ENCODE measurements around the gene C1QTNF7.
A peak's percentile ranks its signal among the peaks of the same experiment; 100 is the strongest.

C1QTNF7 gene, protein sequence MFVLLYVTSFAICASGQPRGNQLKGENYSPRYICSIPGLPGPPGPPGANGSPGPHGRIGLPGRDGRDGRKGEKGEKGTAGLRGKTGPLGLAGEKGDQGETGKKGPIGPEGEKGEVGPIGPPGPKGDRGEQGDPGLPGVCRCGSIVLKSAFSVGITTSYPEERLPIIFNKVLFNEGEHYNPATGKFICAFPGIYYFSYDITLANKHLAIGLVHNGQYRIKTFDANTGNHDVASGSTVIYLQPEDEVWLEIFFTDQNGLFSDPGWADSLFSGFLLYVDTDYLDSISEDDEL

DNA sequence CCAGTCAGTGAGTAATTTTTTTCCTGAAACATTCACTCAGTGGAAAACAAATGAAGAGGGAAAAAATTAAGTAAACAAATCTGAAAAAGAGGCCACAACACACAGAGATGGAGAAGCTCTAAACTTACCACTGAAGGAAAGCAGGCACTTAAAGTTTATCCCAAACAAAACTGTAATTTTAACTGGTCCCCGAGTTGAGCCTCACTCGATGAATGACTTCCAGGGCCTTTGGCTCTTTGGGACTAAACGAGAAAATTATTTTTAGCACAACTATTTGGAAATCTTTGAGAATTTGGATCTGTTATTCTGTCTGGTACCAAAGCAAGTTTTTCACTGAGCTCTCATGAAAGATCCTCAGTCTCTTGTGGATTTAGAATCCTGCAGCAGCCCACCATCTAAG, at the start of gene C1QTNF7:
Gene C1QTNF7, plus strand, starts transcription at position 333 of the 400 bp plus-strand sequence. CDS start 7,711 bp downstream, outside the sequence.
- H3K4me3 ChIP-seq (ENCODE audit: low read depth, low read length), result no peak within 1 kb of the TSS
- H3K36me3 ChIP-seq (ENCODE audit: insufficient read depth, low read length), result no peaks in the 10 kb centered on the region
- H3K27ac ChIP-seq (ENCODE audit: low read depth, low read length), result no peak within 1 kb of the TSS

DNA sequence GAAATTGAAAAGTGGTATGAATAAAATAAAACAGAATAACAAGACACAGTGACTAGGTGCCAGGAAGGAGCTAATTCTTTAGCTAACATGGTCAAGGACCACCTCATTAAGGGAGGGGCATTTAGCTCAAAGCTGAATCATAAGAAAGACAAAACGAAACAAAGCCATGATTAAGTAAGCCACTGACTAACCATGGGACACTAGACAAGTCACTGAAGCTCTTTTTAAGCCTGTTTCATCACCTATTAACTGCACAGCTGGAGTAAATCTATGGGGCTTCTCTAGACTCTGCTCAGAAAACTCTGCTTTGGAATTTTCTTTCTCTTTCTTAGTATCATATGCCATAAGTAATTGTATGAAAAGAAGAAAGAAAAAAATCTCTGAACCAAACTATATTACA, 49.8 kb upstream of the C1QTNF7 start:
- H3K36me3 ChIP-seq (ENCODE audit: insufficient read depth, low read length), result no peaks in the 10 kb centered on the region
- H3K27ac ChIP-seq (ENCODE audit: low read depth, low read length), result peak overlapping the region; percentile 41
- peak overlapping the region; percentile 35 for H2AFZ ChIP-seq (ENCODE audit: low read length, unreplicated experiment)
- no peaks in the 10 kb centered on the region for H3K27me3 ChIP-seq (ENCODE audit: insufficient read depth, low read length)
- peak overlapping the region; percentile 41; the same call in 1 of the 2 replicates for H3K4me3 ChIP-seq (ENCODE audit: low read depth, low read length)
- H3K79me2 ChIP-seq (ENCODE audit: control insufficient read depth, insufficient read depth, low read length, unreplicated experiment), result no peaks in the 10 kb centered on the region
- peaks cover 46% of the 10 kb centered on the region for H3K4me1 ChIP-seq (ENCODE audit: control insufficient read depth, insufficient read depth, low read length, unreplicated experiment)

More for the DNA sequence above, at the start of gene C1QTNF7:
- Histone ChIP-seq H3K27me3 (ENCODE audit: insufficient read depth, low read length) (no peaks in the 10 kb centered on the region), H2AFZ (ENCODE audit: low read length, unreplicated experiment) (peak within 1 kb of the TSS; percentile 33), H3K79me2 (ENCODE audit: control insufficient read depth, insufficient read depth, low read length, unreplicated experiment) (no peaks in the 10 kb centered on the region), H3K4me1 (ENCODE audit: control insufficient read depth, insufficient read depth, low read length, unreplicated experiment) (peaks cover 5% of the 10 kb centered on the region)

DNA sequence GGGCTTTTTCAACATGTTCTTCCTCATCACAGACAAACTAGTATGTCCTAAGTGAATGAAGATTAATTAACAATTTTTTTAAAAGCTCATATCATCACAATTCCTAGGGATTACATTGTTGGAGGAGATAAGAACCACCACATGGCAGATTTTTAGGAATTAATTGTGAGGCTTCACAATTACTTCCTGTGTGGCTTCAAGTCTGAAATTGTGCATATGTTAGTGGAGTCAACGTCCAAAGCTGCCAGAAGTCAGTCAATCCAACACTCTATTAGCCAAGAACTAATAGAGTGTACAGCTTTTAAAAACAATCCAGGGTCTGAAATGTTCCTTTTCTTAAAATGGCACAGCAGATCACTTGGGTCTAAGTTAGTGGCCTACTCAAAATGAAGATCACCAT, 49.3 kb upstream of the C1QTNF7 start:
- Histone ChIP-seq H3K27me3 (ENCODE audit: insufficient read depth, low read length) (no peaks in the 10 kb centered on the region), H3K36me3 (ENCODE audit: insufficient read depth, low read length) (no peaks in the 10 kb centered on the region), H3K27ac (ENCODE audit: low read depth, low read length) (no peak overlapping the region; the same call in 1 of the 2 replicates), H3K4me3 (ENCODE audit: low read depth, low read length) (no peak overlapping the region), H3K79me2 (ENCODE audit: control insufficient read depth, insufficient read depth, low read length, unreplicated experiment) (no peaks in the 10 kb centered on the region), H2AFZ (ENCODE audit: low read length, unreplicated experiment) (peak overlapping the region; percentile 35), H3K4me1 (ENCODE audit: control insufficient read depth, insufficient read depth, low read length, unreplicated experiment) (peaks cover 46% of the 10 kb centered on the region)

DNA sequence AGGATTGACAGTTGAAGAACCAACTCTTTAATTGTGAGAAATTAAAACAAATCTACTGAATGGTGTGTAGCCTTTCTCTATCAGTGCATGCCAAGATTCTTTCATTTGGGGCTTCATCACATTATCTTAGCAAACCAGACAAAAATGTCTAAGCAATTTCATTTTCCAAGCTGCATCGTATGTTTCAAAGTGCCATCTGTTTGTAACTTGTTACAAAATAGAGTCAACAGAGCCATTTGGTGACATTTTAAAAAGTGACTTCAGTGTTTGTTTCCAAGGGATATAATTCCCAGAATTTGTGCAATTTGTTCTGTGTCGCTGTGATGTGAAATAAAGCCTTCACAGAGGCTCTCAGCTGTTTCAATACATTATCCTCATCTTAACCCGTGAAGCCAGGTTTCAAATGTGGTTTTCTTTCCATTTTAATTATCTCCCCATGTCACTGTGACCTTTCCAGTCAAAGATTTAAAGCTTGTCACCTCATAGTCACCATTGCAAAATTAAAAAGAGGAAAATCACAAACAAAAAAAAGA, 46.0 kb upstream of the C1QTNF7 start:
- Histone ChIP-seq H3K36me3 (ENCODE audit: insufficient read depth, low read length) (no peaks in the 10 kb centered on the region), H3K4me1 (ENCODE audit: control insufficient read depth, insufficient read depth, low read length, unreplicated experiment) (peaks cover 19% of the 10 kb centered on the region), H3K4me3 (ENCODE audit: low read depth, low read length) (no peak overlapping the region), H3K27ac (ENCODE audit: low read depth, low read length) (no peak overlapping the region), H2AFZ (ENCODE audit: low read length, unreplicated experiment) (no peak overlapping the region), H3K79me2 (ENCODE audit: control insufficient read depth, insufficient read depth, low read length, unreplicated experiment) (no peaks in the 10 kb centered on the region), H3K27me3 (ENCODE audit: insufficient read depth, low read length) (peaks cover 18% of the 10 kb centered on the region)

DNA sequence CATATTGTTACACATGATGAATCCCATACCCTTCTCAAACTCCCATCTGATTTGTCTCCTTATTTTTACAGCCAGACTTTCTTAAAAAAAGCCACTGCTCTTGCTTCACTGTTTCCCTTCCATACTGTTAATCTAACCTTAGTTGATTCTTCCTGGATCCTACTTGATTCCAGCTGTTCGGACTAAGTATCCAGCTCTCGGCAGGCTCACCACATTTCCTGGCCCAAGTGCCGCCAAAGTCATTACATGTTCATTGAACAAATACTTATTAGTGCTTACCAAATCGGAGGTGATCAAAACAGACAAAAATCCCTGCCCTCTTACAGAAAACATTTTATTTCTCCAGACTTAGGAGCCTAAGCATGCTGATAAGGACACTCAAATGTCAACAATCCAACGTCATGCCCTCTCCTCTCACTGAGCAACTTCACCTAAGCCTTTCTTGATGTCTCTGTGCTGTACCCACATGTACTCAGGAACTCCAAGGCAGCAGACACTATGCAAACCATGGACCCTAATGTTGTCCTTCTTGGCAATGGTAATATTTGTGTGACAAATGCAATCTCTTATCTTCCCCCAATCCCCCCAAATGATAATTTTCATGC, 45.1 kb upstream of the C1QTNF7 start:
- H3K27me3 ChIP-seq (ENCODE audit: insufficient read depth, low read length), result peaks cover 24% of the 10 kb centered on the region
- H2AFZ ChIP-seq (ENCODE audit: low read length, unreplicated experiment), result no peak overlapping the region
- H3K4me1 ChIP-seq (ENCODE audit: control insufficient read depth, insufficient read depth, low read length, unreplicated experiment), result peaks cover 10% of the 10 kb centered on the region
- H3K4me3 ChIP-seq (ENCODE audit: low read depth, low read length), result no peak overlapping the region
- no peak overlapping the region for H3K27ac ChIP-seq (ENCODE audit: low read depth, low read length)
- no peaks in the 10 kb centered on the region for H3K79me2 ChIP-seq (ENCODE audit: control insufficient read depth, insufficient read depth, low read length, unreplicated experiment)
- H3K36me3 ChIP-seq (ENCODE audit: insufficient read depth, low read length), result no peaks in the 10 kb centered on the region

DNA sequence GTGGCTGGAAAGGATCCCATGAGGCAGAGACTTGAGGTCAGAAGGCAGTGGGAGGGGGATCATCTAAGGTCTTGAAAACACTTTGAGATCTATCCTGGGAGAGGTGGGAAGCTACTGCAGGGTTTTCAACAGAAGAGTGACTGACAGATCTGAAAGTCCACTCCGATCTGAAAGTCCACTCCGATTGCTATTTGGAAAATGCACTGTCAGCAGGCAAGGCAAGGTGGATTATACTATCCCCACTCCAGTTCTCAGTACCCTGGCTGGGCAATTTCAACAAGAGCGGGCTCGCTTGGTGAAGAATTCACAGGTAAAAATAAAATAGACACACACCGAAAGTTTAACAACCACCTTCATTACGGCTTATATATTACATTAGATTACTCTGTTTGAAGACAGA, 42.3 kb upstream of the C1QTNF7 start:
- Histone ChIP-seq H3K4me1 (ENCODE audit: control insufficient read depth, insufficient read depth, low read length, unreplicated experiment) (no peaks in the 10 kb centered on the region), H3K27ac (ENCODE audit: low read depth, low read length) (no peak overlapping the region), H3K79me2 (ENCODE audit: control insufficient read depth, insufficient read depth, low read length, unreplicated experiment) (no peaks in the 10 kb centered on the region), H3K36me3 (ENCODE audit: insufficient read depth, low read length) (no peaks in the 10 kb centered on the region), H2AFZ (ENCODE audit: low read length, unreplicated experiment) (no peak overlapping the region), H3K4me3 (ENCODE audit: low read depth, low read length) (no peak overlapping the region), H3K27me3 (ENCODE audit: insufficient read depth, low read length) (peaks cover 47% of the 10 kb centered on the region)

DNA sequence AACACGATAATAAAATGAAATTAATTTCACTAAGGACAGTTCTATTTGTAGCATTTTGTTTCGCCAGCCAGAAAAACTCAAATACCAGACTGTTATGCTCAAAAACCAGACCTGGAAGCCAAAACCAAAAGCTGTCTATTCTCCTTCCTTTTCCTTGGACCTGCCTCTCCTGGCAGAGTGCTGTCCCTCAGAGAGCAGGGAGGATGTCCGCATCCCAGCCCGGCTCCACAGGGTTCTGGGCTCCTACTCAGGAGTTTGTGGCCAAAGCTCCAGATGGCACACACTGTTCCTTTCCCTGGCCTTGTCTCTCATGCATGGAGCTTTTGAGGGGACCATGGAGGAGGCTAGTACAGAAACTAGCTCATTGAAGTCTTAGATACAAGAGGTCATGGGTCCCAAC, 41.9 kb upstream of the C1QTNF7 start:
- H3K79me2 ChIP-seq (ENCODE audit: control insufficient read depth, insufficient read depth, low read length, unreplicated experiment), result no peaks in the 10 kb centered on the region
- no peak overlapping the region for H3K27ac ChIP-seq (ENCODE audit: low read depth, low read length)
- no peak overlapping the region for H2AFZ ChIP-seq (ENCODE audit: low read length, unreplicated experiment)
- peaks cover 51% of the 10 kb centered on the region for H3K27me3 ChIP-seq (ENCODE audit: insufficient read depth, low read length)
- no peaks in the 10 kb centered on the region for H3K36me3 ChIP-seq (ENCODE audit: insufficient read depth, low read length)
- no peaks in the 10 kb centered on the region for H3K4me1 ChIP-seq (ENCODE audit: control insufficient read depth, insufficient read depth, low read length, unreplicated experiment)
- H3K4me3 ChIP-seq (ENCODE audit: low read depth, low read length), result no peak overlapping the region

DNA sequence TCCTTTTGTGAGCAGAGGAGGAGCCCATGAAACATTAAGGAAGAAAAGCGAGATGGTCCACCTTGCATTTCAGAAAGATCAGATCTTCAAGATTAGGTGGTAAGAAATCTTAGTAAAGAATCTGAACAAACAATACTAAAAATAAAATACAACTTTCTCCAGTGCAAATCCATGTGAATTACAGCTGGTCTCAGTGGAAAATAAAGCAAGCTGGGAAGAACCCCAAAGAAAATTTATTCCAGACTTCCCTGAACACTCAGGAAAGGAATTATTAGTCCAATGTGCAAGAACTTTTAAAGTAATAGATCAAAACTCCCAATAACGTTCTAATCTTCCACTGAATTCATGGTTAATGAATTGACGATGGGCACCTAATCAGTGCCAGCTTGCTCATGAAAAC, 37.3 kb upstream of the C1QTNF7 start:
- H3K4me1 ChIP-seq (ENCODE audit: control insufficient read depth, insufficient read depth, low read length, unreplicated experiment), result no peaks in the 10 kb centered on the region
- H2AFZ ChIP-seq (ENCODE audit: low read length, unreplicated experiment), result no peak overlapping the region
- H3K27me3 ChIP-seq (ENCODE audit: insufficient read depth, low read length), result peaks cover 45% of the 10 kb centered on the region
- H3K4me3 ChIP-seq (ENCODE audit: low read depth, low read length), result no peak overlapping the region
- H3K79me2 ChIP-seq (ENCODE audit: control insufficient read depth, insufficient read depth, low read length, unreplicated experiment), result no peaks in the 10 kb centered on the region
- no peaks in the 10 kb centered on the region for H3K36me3 ChIP-seq (ENCODE audit: insufficient read depth, low read length)
- H3K27ac ChIP-seq (ENCODE audit: low read depth, low read length), result no peak overlapping the region

DNA sequence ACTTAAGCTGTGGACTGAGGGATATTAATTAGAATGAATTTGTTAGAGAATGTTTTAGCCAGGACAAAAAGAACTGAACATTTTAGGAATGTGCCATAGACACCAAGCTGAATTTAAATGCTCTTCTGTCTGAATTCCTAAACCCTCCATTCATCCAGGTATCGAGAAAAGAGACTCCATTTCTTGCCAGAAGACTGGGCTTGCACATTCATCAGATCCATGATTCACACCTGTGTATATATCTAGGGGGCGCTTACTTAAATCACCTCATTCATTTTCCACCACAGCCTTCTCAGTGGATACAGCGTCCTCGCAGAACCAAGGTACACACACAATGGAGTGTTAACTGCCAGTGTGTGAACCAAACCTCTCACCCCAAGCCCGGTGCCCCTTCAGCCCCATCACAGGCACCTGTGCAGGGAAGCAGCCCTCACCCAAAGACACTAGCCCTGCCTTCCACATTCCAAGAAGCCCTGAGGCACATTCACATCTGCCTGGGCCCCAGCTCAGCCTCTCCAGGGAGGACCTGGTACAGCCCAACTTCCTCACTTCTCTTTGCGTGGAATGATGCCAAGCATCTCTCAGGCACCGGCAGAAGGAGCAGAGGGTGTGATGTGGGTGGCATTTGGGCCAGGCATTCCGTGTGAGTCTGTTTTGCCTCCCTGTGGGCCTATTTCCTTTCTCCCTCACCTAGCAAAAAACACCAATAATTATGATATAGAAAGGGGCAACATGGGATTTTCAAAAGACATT, 35.6 kb upstream of the C1QTNF7 start:
- no peaks in the 10 kb centered on the region for H3K79me2 ChIP-seq (ENCODE audit: control insufficient read depth, insufficient read depth, low read length, unreplicated experiment)
- no peaks in the 10 kb centered on the region for H3K4me1 ChIP-seq (ENCODE audit: control insufficient read depth, insufficient read depth, low read length, unreplicated experiment)
- no peak overlapping the region for H3K27ac ChIP-seq (ENCODE audit: low read depth, low read length)
- no peak overlapping the region for H2AFZ ChIP-seq (ENCODE audit: low read length, unreplicated experiment)
- H3K27me3 ChIP-seq (ENCODE audit: insufficient read depth, low read length), result peaks cover 32% of the 10 kb centered on the region
- no peaks in the 10 kb centered on the region for H3K36me3 ChIP-seq (ENCODE audit: insufficient read depth, low read length)
- H3K4me3 ChIP-seq (ENCODE audit: low read depth, low read length), result no peak overlapping the region

DNA sequence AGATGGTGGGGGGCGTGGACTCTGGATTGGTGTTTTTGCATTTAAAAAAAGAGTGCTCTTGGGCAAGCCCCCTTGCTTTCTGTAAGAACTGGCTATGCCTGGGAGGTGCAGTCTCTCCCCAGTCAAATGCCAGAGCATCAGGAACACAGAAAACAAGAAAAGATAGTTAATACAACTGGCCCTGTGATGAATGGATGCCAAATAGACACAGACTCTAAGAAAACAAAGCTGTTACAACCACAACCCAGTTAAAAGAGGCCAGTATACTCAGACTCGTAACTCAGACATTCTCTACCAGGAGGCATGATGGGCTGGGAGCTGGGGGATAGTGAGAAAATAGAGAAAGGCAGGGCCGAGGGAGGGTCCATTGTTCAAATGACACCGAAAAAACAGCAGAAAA, 32.5 kb upstream of the C1QTNF7 start:
- no peak overlapping the region for H3K4me3 ChIP-seq (ENCODE audit: low read depth, low read length)
- no peak overlapping the region for H2AFZ ChIP-seq (ENCODE audit: low read length, unreplicated experiment)
- H3K4me1 ChIP-seq (ENCODE audit: control insufficient read depth, insufficient read depth, low read length, unreplicated experiment), result peaks cover 16% of the 10 kb centered on the region
- no peaks in the 10 kb centered on the region for H3K79me2 ChIP-seq (ENCODE audit: control insufficient read depth, insufficient read depth, low read length, unreplicated experiment)
- H3K27ac ChIP-seq (ENCODE audit: low read depth, low read length), result no peak overlapping the region
- peaks cover 8% of the 10 kb centered on the region; the same call in 1 of the 2 replicates for H3K27me3 ChIP-seq (ENCODE audit: insufficient read depth, low read length)
- H3K36me3 ChIP-seq (ENCODE audit: insufficient read depth, low read length), result no peaks in the 10 kb centered on the region
